ENCODE data around the gene IFT80. TPM values are rescaled to one million over a fixed set of nuclear protein-coding genes. Genes with fewer than 3 reads are reported as not detected.

IFT80 gene
- total RNA-seq, 1 donor from 2014 or later = 43.3 TPM

- Mint-ChIP-seq H3K27me3 (ENCODE audit: unreplicated experiment) (no peaks in the 10 kb centered on the region), H3K36me3 (ENCODE audit: unreplicated experiment) (peaks cover 19% of the 10 kb centered on the region), H3K4me3 (ENCODE audit: unreplicated experiment) (no peak overlapping the region), H3K9me3 (ENCODE audit: unreplicated experiment) (no peaks in the 10 kb centered on the region), H3K27ac (ENCODE audit: unreplicated experiment) (no peak overlapping the region), H3K4me1 (ENCODE audit: unreplicated experiment) (no peaks in the 10 kb centered on the region)
- TF ChIP-seq CTCF (IDR thresholded peaks at IDR 0.05) = no peak
- no peak for DNase-seq (ENCODE audit: extremely low spot score, unreplicated experiment)
These were observed 79.7 kb downstream of the IFT80 start for GRCh38 chr3:160319322-160319721.

GRCh38 chr3:160314995-160315394, 84.0 kb downstream of the IFT80 start:
- Mint-ChIP-seq H3K27me3 (ENCODE audit: unreplicated experiment) (no peaks in the 10 kb centered on the region), H3K4me1 (ENCODE audit: unreplicated experiment) (no peaks in the 10 kb centered on the region), H3K4me3 (ENCODE audit: unreplicated experiment) (no peak overlapping the region), H3K9me3 (ENCODE audit: unreplicated experiment) (no peaks in the 10 kb centered on the region), H3K36me3 (ENCODE audit: unreplicated experiment) (peaks cover 15% of the 10 kb centered on the region), H3K27ac (ENCODE audit: unreplicated experiment) (no peak overlapping the region)
- no peak for DNase-seq (ENCODE audit: extremely low spot score, unreplicated experiment)
- no peak for TF ChIP-seq CTCF (IDR thresholded peaks at IDR 0.05)

GRCh38 chr3:160312014-160312624, 86.9 kb downstream of the IFT80 start:
- no peak for TF ChIP-seq CTCF (IDR thresholded peaks at IDR 0.05)
- H3K36me3 Mint-ChIP-seq (ENCODE audit: unreplicated experiment) = peaks cover 17% of the 10 kb centered on the region
- no peak overlapping the region for H3K27ac Mint-ChIP-seq (ENCODE audit: unreplicated experiment)
- no peak overlapping the region for H3K4me3 Mint-ChIP-seq (ENCODE audit: unreplicated experiment)
- no peaks in the 10 kb centered on the region for H3K9me3 Mint-ChIP-seq (ENCODE audit: unreplicated experiment)
- DNase-seq (ENCODE audit: extremely low spot score, unreplicated experiment) = no peak
- no peaks in the 10 kb centered on the region for H3K27me3 Mint-ChIP-seq (ENCODE audit: unreplicated experiment)
- no peaks in the 10 kb centered on the region for H3K4me1 Mint-ChIP-seq (ENCODE audit: unreplicated experiment)

- Mint-ChIP-seq H3K36me3 (ENCODE audit: unreplicated experiment) (peaks cover 19% of the 10 kb centered on the region), H3K4me1 (ENCODE audit: unreplicated experiment) (no peaks in the 10 kb centered on the region)
These were observed 96.2 kb downstream of the IFT80 start for GRCh38 chr3:160302806-160303205.

GRCh38 chr3:160296591-160296990, 102.4 kb downstream of the IFT80 start:
- DNase-seq (ENCODE audit: extremely low spot score, unreplicated experiment) = no peak
- no peak overlapping the region for H3K4me3 Mint-ChIP-seq (ENCODE audit: unreplicated experiment)
- H3K27me3 Mint-ChIP-seq (ENCODE audit: unreplicated experiment) = no peaks in the 10 kb centered on the region
- H3K9me3 Mint-ChIP-seq (ENCODE audit: unreplicated experiment) = no peaks in the 10 kb centered on the region
- peaks cover 19% of the 10 kb centered on the region for H3K36me3 Mint-ChIP-seq (ENCODE audit: unreplicated experiment)
- no peak for TF ChIP-seq CTCF (IDR thresholded peaks at IDR 0.05)
- no peak overlapping the region for H3K27ac Mint-ChIP-seq (ENCODE audit: unreplicated experiment)
- no peaks in the 10 kb centered on the region for H3K4me1 Mint-ChIP-seq (ENCODE audit: unreplicated experiment)

More at GRCh38 chr3:160302806-160303205, 96.2 kb downstream of the IFT80 start:
- no peak overlapping the region for H3K27ac Mint-ChIP-seq (ENCODE audit: unreplicated experiment)
- TF ChIP-seq CTCF (IDR thresholded peaks at IDR 0.05) = no peak
- no peaks in the 10 kb centered on the region for H3K27me3 Mint-ChIP-seq (ENCODE audit: unreplicated experiment)
- no peak overlapping the region for H3K4me3 Mint-ChIP-seq (ENCODE audit: unreplicated experiment)
- H3K9me3 Mint-ChIP-seq (ENCODE audit: unreplicated experiment) = no peaks in the 10 kb centered on the region
- DNase-seq (ENCODE audit: extremely low spot score, unreplicated experiment) = no peak

All from osteocyte (in vitro differentiated cells).